COR-L47 (cell line): ENCODE data around the gene MYO15A.

ENCODE experiments used
- DNase-seq: peaks from one replicate; lab custom pipeline; 2025; lab: John Stamatoyannopoulos, UW

Gene MYO15A

GRCh38 chr17:18108401-18109312, at the start of gene MYO15A:
Gene MYO15A, plus strand, starts transcription at chr17:18108756. Its CDS starts 10,045 bp downstream, at chr17:18118801.
- no peak for DNase-seq

DNA sequence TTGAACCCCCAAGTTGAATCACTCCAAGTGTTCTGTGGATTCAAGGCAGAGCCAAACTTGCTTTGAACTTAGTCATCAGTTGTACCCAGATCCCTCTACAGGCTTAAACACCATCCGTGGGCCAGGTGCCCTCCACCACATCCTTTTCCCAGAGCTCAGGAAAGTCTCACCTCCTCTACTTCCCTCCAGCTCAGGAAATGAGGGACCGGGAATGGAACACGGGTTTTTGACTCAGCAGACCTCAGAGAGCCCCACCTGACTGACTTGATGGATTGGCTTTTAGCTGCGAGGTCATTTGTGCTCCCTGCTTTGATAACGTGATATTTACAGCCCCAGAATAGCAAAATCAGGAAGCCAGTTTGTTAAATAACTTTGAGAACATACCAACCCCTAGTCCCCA, 49.3 kb upstream of the MYO15A start:
- DNase-seq: no peak

GRCh38 chr17:18064053-18064452, 44.5 kb upstream of the MYO15A start:
- no peak for DNase-seq

DNA sequence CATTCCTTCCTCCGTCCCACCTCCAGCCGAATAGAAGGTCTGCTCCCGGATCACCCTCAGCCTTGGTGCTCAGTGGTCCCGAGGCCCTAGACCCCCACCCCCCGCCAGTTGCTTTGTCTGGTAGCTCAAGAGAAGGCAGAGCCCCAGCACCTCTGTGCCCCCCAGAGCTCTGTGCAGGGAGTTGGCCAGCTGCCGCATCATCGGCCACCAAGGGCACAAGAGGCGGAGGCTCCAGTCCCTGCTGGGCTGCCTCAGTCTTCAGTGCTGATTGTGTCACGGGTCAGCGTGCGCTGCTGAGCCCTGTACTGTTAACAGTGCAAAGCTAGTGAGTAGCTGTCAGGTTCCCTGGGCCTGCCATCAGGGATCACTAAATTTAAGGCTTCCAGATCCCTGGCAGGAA, 43.0 kb upstream of the MYO15A start:
- no peak for DNase-seq

- no peak for DNase-seq
These were observed 41.7 kb upstream of the MYO15A start for GRCh38 chr17:18066866-18067265.

GRCh38 chr17:18069101-18069500, 39.5 kb upstream of the MYO15A start:
- DNase-seq: no peak

DNA sequence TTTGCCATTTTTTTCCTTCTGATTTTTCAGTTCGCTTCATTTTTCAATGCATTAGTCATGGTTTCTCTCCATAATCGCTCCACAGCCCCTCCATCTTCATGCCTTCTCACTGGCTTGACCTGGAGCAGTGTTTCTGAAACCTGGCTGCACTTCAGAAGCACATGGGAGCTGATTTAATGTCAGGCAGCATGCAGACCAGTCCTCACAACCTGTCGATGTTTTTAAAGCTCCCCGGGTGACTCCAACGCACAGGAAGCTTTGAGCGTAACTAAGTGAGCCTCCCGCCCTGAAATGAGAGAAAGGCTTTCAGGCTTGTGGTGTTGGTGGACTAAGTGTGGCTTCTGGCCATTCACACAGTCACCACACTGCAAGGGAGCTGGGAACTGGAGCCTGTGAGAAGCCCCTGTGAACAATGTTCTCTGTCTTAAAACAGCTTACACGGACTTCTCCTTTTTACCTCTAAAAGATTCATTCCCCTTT, 37.7 kb upstream of the MYO15A start:
- no peak for DNase-seq

GRCh38 chr17:18071751-18072150, 36.8 kb upstream of the MYO15A start:
- DNase-seq: no peak

GRCh38 chr17:18074566-18075272, 33.8 kb upstream of the MYO15A start:
- no peak for DNase-seq

- no peak for DNase-seq
These were observed 31.6 kb upstream of the MYO15A start for GRCh38 chr17:18076936-18077335.

DNA sequence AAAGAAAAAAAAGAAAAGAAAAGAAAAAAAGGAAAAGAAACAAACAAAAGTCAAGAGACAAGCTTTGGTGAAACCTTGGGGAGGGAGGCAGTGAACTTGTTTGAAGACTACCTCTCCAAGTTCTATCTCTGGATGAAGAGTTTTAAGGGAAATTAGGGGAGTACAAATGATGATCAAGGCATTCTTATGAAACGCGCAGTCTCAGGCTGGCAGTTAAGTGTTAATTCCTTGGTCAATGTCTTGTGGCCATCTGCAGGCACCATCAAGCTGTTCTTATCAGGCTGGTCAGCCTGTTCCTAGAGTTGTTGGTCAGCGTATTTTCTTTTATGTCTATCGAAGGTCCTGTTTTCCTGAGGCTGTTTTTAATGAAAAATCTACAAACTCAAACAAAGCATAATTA, 29.0 kb upstream of the MYO15A start:
- DNase-seq: no peak

- DNase-seq: no peak
These were observed 24.3 kb upstream of the MYO15A start for GRCh38 chr17:18084256-18084655.

DNA sequence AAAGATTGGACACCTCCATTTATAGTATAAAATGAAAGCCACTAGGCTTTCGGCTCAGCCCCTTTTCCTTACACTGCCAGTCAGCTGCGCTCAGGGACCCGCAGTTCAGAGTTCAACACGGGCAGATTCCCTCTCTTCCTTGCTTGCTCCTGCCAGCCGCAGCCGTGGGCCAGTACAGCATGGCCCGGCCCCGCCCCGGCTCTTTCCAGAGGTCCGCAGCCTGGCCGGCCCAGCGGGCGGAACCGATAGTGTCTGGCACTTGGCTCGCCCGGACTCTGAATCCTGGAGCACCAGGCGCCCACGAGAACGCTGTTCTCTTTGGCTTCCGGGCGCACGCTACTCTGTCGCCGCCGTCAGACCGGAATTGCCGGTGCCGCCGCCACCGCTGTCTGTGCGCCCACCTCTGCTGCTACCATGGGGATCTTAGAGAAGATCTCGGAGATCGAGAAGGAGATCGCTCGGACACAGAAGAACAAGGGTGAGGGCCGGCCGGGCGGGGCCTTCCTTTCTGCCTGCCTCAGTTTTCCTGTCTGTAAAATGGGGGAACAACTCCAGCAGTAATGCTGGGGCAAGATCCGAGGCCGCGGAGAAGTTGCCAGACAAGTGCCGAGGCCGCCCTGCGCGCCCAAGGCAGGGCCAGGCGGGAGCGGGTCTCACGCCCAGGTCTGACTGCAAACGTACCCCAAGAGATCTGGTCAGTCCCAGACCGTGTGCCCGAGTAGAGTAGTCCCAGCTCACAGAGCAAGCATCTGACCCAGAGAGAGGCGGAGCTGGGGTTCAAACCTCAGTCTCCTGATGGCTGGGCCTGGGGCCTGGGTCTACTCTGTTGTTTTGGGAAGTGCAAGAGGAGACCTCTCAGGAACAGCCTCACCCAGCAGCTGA, 20.7 kb upstream of the MYO15A start, which contains the start of gene DRG2:
Gene DRG2, plus strand, starts transcription at position 339 of the 882 bp plus-strand sequence. Its CDS starts 76 bp downstream, at position 415.
- peak; percentile 67 for DNase-seq

DNA sequence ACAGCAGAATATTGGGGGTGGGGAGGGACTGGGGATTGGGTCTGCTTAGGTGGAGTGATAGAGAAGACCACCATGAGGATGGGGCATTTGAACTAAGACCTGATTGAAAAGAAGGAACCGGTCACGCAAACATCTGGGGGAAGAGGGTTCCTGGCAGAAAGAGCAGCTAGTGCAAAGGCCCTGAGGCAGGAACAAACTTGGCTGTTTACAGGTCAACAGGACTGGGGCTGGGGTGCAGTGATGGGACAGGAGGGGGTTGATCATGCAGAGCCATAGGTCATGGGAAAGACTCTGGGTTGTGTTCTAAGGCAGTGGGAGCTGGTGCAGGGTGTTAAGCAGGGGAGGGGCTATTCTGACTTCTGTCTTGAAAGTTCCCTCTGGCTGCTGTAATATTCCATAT, 18.9 kb upstream of the MYO15A start:
- DNase-seq: no peak

- DNase-seq: no peak
These were observed 14.7 kb upstream of the MYO15A start for GRCh38 chr17:18093616-18094408.

DNA sequence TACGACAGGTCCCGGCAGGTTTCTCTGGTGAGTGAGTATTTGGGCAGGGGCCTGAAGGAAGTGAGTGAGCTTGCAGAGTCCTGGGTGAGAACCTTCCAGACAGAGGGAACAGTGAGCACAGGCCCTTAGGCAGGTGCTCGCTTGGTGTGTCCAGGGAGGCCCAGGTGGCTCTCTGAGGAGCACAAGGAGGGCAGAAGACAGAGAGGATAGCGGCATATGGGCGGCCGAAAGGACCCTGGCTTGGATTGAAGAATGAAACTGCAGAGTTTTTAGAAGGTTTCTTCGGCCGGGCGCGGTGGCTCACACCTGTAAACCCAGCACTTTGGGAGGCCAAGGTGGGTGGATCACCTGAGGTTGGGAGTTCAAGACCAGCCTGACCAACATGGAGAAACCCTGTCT, 14.1 kb upstream of the MYO15A start:
- no peak for DNase-seq

- no peak for DNase-seq
These were observed 9.0 kb upstream of the MYO15A start for GRCh38 chr17:18099516-18099915.

- DNase-seq: no peak
These were observed 7.9 kb upstream of the MYO15A start for GRCh38 chr17:18100616-18101015.

- no peak for DNase-seq
These were observed 6.7 kb upstream of the MYO15A start for GRCh38 chr17:18101828-18102227.

DNA sequence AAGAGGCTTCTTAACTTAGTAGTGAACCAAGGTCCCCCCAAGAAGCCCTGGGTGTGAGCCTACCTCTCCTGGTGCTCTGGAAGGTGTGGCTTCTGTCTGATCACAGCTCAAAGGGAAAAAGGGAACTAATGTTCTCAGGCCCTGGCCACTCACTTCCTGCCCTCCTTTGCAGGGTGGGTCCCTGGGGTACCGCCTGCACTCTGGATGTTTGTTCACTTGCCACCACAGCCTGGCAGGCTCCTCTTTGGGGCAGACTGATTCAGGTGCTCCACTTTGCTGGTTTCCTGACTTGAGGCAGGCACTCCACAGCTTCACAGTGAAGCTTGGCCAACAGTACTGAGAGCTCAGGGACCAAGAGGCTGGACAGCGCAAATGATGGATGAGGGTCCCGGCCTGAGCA, 5.9 kb upstream of the MYO15A start:
- no peak for DNase-seq

DNA sequence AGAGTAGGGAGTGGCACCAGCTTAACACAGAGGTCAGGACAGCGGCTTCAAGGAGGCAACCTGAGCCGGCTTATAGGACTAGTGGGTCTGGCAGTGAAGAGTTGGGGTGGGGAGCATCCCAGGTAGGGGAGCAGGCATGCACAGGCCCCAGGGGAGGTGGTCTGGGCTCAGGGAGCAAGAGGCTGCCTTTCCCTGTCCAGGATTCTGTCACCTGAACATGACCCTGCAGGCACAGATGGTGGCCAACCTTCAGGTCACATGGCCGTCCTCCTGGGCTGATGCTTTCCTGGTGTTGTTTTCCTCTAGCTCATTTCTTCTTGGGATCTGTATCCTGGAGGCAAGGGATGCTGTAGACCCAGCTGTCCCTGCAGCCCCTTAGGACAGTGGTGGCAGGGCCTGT, 3.5 kb upstream of the MYO15A start:
- no peak for DNase-seq
